IMR-90 (cell line): ENCODE measurements around the gene EXD2. TPM values are rescaled to one million over a fixed set of nuclear protein-coding genes. Genes with fewer than 3 reads are reported as not detected.

ENCODE experiments used
- ATAC-seq: fragments of 200-7000 bp; cut with Tn5 transposase; 2 replicates; pipeline ENCODE4 v1.9.1; 2020; ENCODE audit warnings: low read depth, mild to moderate bottlenecking, moderate library complexity
- BruUV-seq: library from RNA; stranded (reverse); fragments of 400-500 nt; replicated peaks from 2 replicates; lab custom pipeline; 2021; lab: Mats Ljungman, UMichigan
- CTCF ChIA-PET: fragments of 300-600 bp; formaldehyde crosslinking; extraction: SDS; loops from one replicate; lab custom pipeline; 2021; ENCODE audit warnings: antibody characterized with exemption; lab: Yijun Ruan, JAX
- POLR2A ChIA-PET: fragments of 300-600 bp; sonication (Branson Sonifier 250); formaldehyde crosslinking; loops from one replicate; lab custom pipeline; 2022; ENCODE audit warnings: antibody characterized with exemption; ENCODE audit not compliant: unreplicated experiment; lab: Charles Lee
- DNase-seq: peaks from one replicate; pipeline ENCODE4 v3.0.0; 2013
- H2AFZ ChIP-seq: replicated peaks from 2 replicates; pipeline ENCODE3; 2013; ENCODE audit warnings: low read length, mild to moderate bottlenecking; ENCODE audit not compliant: poor library complexity
- H2AK5ac ChIP-seq: 2 replicates; pipeline ENCODE4 v1.6.1; 2013; ENCODE audit warnings: low read depth, low read length, inconsistent platforms
- H2AK9ac ChIP-seq: replicated peaks from 2 replicates; pipeline ENCODE3; 2013; ENCODE audit warnings: mild to moderate bottlenecking, low read depth, low read length, moderate library complexity; ENCODE audit not compliant: poor library complexity
- H2BK120ac ChIP-seq: 2 replicates; pipeline ENCODE4 v1.6.1; 2013; ENCODE audit warnings: low read depth, low read length, inconsistent platforms
- H2BK15ac ChIP-seq: 3 replicates; pipeline ENCODE4 v1.6.1; 2013; ENCODE audit warnings: low read depth, low read length, inconsistent platforms
- H2BK20ac ChIP-seq: 2 replicates; pipeline ENCODE4 v1.6.1; 2013; ENCODE audit warnings: low read depth, mild to moderate bottlenecking, inconsistent platforms, low read length, moderate library complexity
- H2BK5ac ChIP-seq: 2 replicates; pipeline ENCODE4 v1.6.1; 2013; ENCODE audit warnings: mild to moderate bottlenecking, low read depth, low read length, inconsistent platforms; ENCODE audit not compliant: poor library complexity, severe bottlenecking
- H3K14ac ChIP-seq: replicated peaks from 2 replicates; pipeline ENCODE4 v1.6.1; 2013; ENCODE audit warnings: low read depth, low read length, inconsistent platforms
- H3K18ac ChIP-seq: 2 replicates; pipeline ENCODE4 v1.6.1; 2013; ENCODE audit warnings: low read depth, low read length, control low read depth
- H3K23ac ChIP-seq: 2 replicates; pipeline ENCODE4 v1.6.1; 2013; ENCODE audit warnings: low read depth, low read length, inconsistent platforms
- H3K27ac ChIP-seq: 2 replicates; pipeline ENCODE4 v1.5.1; 2013; ENCODE audit warnings: mild to moderate bottlenecking, control low read depth, low read length; ENCODE audit not compliant: insufficient read depth
- H3K27me3 ChIP-seq: 2 replicates; pipeline ENCODE4 v1.6.1; 2013; ENCODE audit warnings: low read length; ENCODE audit not compliant: control insufficient read depth, insufficient read depth
- H3K36me3 ChIP-seq: 2 replicates; pipeline ENCODE4 v1.6.1; 2013; ENCODE audit warnings: low read length, mixed read lengths; ENCODE audit not compliant: control insufficient read depth, insufficient read depth
- H3K4ac ChIP-seq: 2 replicates; pipeline ENCODE4 v1.6.1; 2013; ENCODE audit warnings: low read depth, low read length, inconsistent platforms
- H3K4me1 ChIP-seq: 2 replicates; pipeline ENCODE4 v1.6.1; 2013; ENCODE audit warnings: low read length, mixed read lengths; ENCODE audit not compliant: control insufficient read depth, insufficient read depth
- H3K4me2 ChIP-seq: 2 replicates; pipeline ENCODE4 v1.6.1; 2013; ENCODE audit warnings: low read depth, mild to moderate bottlenecking, control low read depth, low read length, moderate library complexity
- H3K4me3 ChIP-seq: 2 replicates; pipeline ENCODE4 v1.5.1; 2013; ENCODE audit warnings: low read depth, mild to moderate bottlenecking, control low read depth, low read length, moderate library complexity; ENCODE audit not compliant: insufficient read depth
- H3K56ac ChIP-seq: 2 replicates; pipeline ENCODE4 v1.6.1; 2013; ENCODE audit warnings: low read length, inconsistent platforms; ENCODE audit not compliant: insufficient read depth; ENCODE audit errors: extremely low read depth
- H3K79me1 ChIP-seq, 2 experiments: 2 replicates each; pipeline ENCODE4 v1.6.1; 2013; ENCODE audit warnings: low read length in 2 of 2, inconsistent platforms in 1 of 2, low read depth in 1 of 2
- H3K9ac ChIP-seq: 2 replicates; pipeline ENCODE4 v1.6.1; 2013; ENCODE audit warnings: low read depth, low read length, control low read depth
- H3K9me1 ChIP-seq: 2 replicates; pipeline ENCODE4 v1.6.1; 2013; ENCODE audit warnings: low read length, inconsistent platforms; ENCODE audit not compliant: insufficient read depth
- H3K9me3 ChIP-seq: 2 replicates; pipeline ENCODE4 v1.6.1; 2013; ENCODE audit warnings: low read length; ENCODE audit not compliant: control insufficient read depth, insufficient read depth
- H4K20me1 ChIP-seq: 2 replicates; pipeline ENCODE4 v1.6.1; 2013; ENCODE audit warnings: low read length, inconsistent platforms; ENCODE audit not compliant: insufficient read depth
- H4K5ac ChIP-seq: 2 replicates; pipeline ENCODE4 v1.6.1; 2013; ENCODE audit warnings: mild to moderate bottlenecking, low read depth, low read length, control low read depth
- H4K8ac ChIP-seq, 2 experiments: 2 replicates each; pipeline ENCODE4 v1.6.1; 2013; ENCODE audit warnings: low read depth in 2 of 2, low read length in 2 of 2, control low read depth in 1 of 2, inconsistent platforms in 1 of 2
- H4K91ac ChIP-seq: 2 replicates; pipeline ENCODE4 v1.6.1; 2013; ENCODE audit warnings: low read depth, low read length, inconsistent platforms; ENCODE audit not compliant: insufficient read depth
- BHLHE40 ChIP-seq: fragments of 150-350 bp; IDR thresholded peaks from 2 replicates; pipeline ENCODE4 v1.6.1; 2016; ENCODE audit warnings: mild to moderate bottlenecking, low read depth, low read length
- CEBPB ChIP-seq: IDR thresholded peaks from 2 replicates; pipeline ENCODE4 v1.6.1; 2012; ENCODE audit warnings: low read depth, low read length, improper control_type of control experiment
- CHD1 ChIP-seq: IDR thresholded peaks from 2 replicates; pipeline ENCODE4 v1.6.1; 2012; ENCODE audit warnings: low read depth, low read length, improper control_type of control experiment
- CTCF ChIP-seq: conservative IDR thresholded peaks from 2 replicates; pipeline ENCODE4 v1.5.1; 2012; ENCODE audit warnings: mild to moderate bottlenecking, low read depth, low read length, improper control_type of control experiment
- ELK1 ChIP-seq: fragments of 150-350 bp; IDR thresholded peaks from 2 replicates; pipeline ENCODE4 v1.6.1; 2016; ENCODE audit warnings: low read depth, mild to moderate bottlenecking, low read length, moderate library complexity, borderline replicate concordance
- FOS ChIP-seq: fragments of 150-350 bp; IDR thresholded peaks from 2 replicates; pipeline ENCODE4 v1.6.1; 2016; ENCODE audit warnings: low read depth, low read length
- MAFK ChIP-seq: IDR thresholded peaks from 2 replicates; pipeline ENCODE4 v1.6.1; 2012; ENCODE audit warnings: low read depth, low read length, improper control_type of control experiment
- MAZ ChIP-seq: IDR thresholded peaks from 2 replicates; pipeline ENCODE4 v1.6.1; 2012; ENCODE audit warnings: low read depth, mild to moderate bottlenecking, low read length, improper control_type of control experiment, moderate library complexity, borderline replicate concordance
- MXI1 ChIP-seq: IDR thresholded peaks from 2 replicates; pipeline ENCODE4 v1.6.1; 2012; ENCODE audit warnings: low read depth, mild to moderate bottlenecking, low read length, moderate library complexity, borderline replicate concordance
- NFE2L2 ChIP-seq: fragments of 150-350 bp; IDR thresholded peaks from 2 replicates; pipeline ENCODE4 v1.6.1; 2016; ENCODE audit warnings: low read depth, mild to moderate bottlenecking, low read length
- POLR2A ChIP-seq: IDR thresholded peaks from 2 replicates; pipeline ENCODE4 v1.6.1; 2012; ENCODE audit warnings: mild to moderate bottlenecking, low read depth, low read length
- RAD21 ChIP-seq: IDR thresholded peaks from 2 replicates; pipeline ENCODE4 v1.6.1; 2012; ENCODE audit warnings: low read length, improper control_type of control experiment
- RCOR1 ChIP-seq: IDR thresholded peaks from 2 replicates; pipeline ENCODE4 v1.6.1; 2012; ENCODE audit warnings: mild to moderate bottlenecking, low read length, improper control_type of control experiment; ENCODE audit not compliant: insufficient replicate concordance
- RFX5 ChIP-seq: IDR thresholded peaks from 2 replicates; pipeline ENCODE4 v1.8.0; 2012; ENCODE audit warnings: low read depth, mild to moderate bottlenecking, low read length, moderate library complexity
- SMC3 ChIP-seq: fragments of 150-350 bp; IDR thresholded peaks from 2 replicates; pipeline ENCODE4 v1.6.1; 2016; ENCODE audit warnings: low read depth, mild to moderate bottlenecking, antibody characterized with exemption, low read length, moderate library complexity
- USF2 ChIP-seq: fragments of 150-350 bp; IDR thresholded peaks from 2 replicates; pipeline ENCODE4 v1.6.1; 2017; ENCODE audit warnings: mild to moderate bottlenecking, antibody characterized with exemption, low read length, low read depth
- dilution Hi-C: fragments of 300-500 bp; cut with HindIII; formaldehyde crosslinking; loops from one replicate; pipeline ENCODE4 v1.14.3; 2018; ENCODE audit warnings: low sequenced_read_pairs; ENCODE audit not compliant: unreplicated experiment
- in situ Hi-C: fragments of 300-500 bp; cut with MboI; formaldehyde crosslinking; loops from 3 replicates; pipeline ENCODE4 v1.14.3; 2019; ENCODE audit warnings: low sequenced_read_pairs, inconsistent platforms, mixed read lengths
- intact Hi-C: fragments of 100-400 bp; cut with micrococcal nuclease; formaldehyde crosslinking; loops from 2 replicates; pipeline ENCODE4 v1.10.0; 2022
- polyA plus RNA-seq, 3 experiments: library from polyadenylated mRNA; depleted of rRNA; stranded (reverse); fragments of >200 nt; gene quantifications; 2 replicates each; pipeline ENCODE4 v1.2.3, GENCODE V29; 2012; ENCODE audit warnings: low replicate concordance in 1 of 3
- total RNA-seq: library from RNA; depleted of rRNA; stranded (reverse); fragments of >200 nt; gene quantifications from 2 replicates; pipeline ENCODE4 v1.2.3, GENCODE V29; 2012

The EXD2 gene
- total and polyA plus RNA-seq, 2 of the 4 experiments (the other 2 are of a cell fraction): 11.0 to 13.3 TPM

GRCh38 chr14:69204753-69205152, 13.5 kb downstream of the EXD2 start:
- Histone ChIP-seq H3K9me3 (no peaks in the 10 kb centered on the region), H4K5ac (no peak overlapping the region), H3K4me2 (no peak overlapping the region), H2AFZ (no peak overlapping the region), H3K56ac (no peak overlapping the region), H4K20me1 (peaks cover 5% of the 10 kb centered on the region; the same call in 1 of the 2 replicates), H3K79me1 (peaks cover 12 to 20% of the 10 kb centered on the region in 2 experiments), H3K4me1 (no peaks in the 10 kb centered on the region), H3K18ac (no peak overlapping the region), H2BK20ac (no peak overlapping the region), H2BK5ac (no peak overlapping the region), H3K36me3 (no peaks in the 10 kb centered on the region), H2AK5ac (no peak overlapping the region), H3K9me1 (peaks cover 4% of the 10 kb centered on the region; the same call in 1 of the 2 replicates), H2BK15ac (no peak overlapping the region), H3K23ac (no peak overlapping the region), H3K4ac (no peak overlapping the region), H4K8ac (no peak overlapping the region), H3K4me3 (no peak overlapping the region), H3K9ac (no peak overlapping the region), H3K14ac (no peak overlapping the region), H2BK120ac (no peak overlapping the region), H3K27ac (no peak overlapping the region), H4K91ac (no peak overlapping the region), H2AK9ac (no peak overlapping the region), H3K27me3 (no peaks in the 10 kb centered on the region)
- dilution Hi-C loops: no loop called here
- ATAC-seq (no peak), DNase-seq (no peak)
- intact Hi-C loops: no loop called here
- in situ Hi-C loops: no loop called here
- ChIA-PET CTCF (no interaction called here), POLR2A (no interaction called here)
- no TSS peak for BruUV-seq
- no peak for TF ChIP-seq BHLHE40
- TF ChIP-seq FOS: no peak
- no peak for TF ChIP-seq ELK1
- no peak for TF ChIP-seq CTCF
- no peak for TF ChIP-seq RCOR1
- no peak for TF ChIP-seq MXI1
- no peak for TF ChIP-seq MAFK
- TF ChIP-seq MAZ: no peak
- TF ChIP-seq RAD21: no peak
- no peak for TF ChIP-seq NFE2L2
- TF ChIP-seq SMC3: no peak
- no peak for TF ChIP-seq POLR2A
- no peak for TF ChIP-seq RFX5
- TF ChIP-seq CEBPB: no peak
- TF ChIP-seq CHD1: no peak
- TF ChIP-seq USF2: no peak
